HEK293T (cell line): ENCODE measurements around the gene MYBL2.

Experiments used
- BHLHE40 ChIP-seq: fragments of 450-650 bp; IDR thresholded peaks from 2 replicates; pipeline ENCODE4 v1.6.1; 2016; ENCODE audit warnings: mild to moderate bottlenecking, moderate library complexity, borderline replicate concordance
- CTBP1 ChIP-seq: fragments of 450-650 bp; IDR thresholded peaks from 2 replicates; pipeline ENCODE4 v1.6.1; 2016; ENCODE audit warnings: borderline replicate concordance
- TARDBP ChIP-seq: fragments of 450-650 bp; IDR thresholded peaks from 2 replicates; pipeline ENCODE4 v1.6.1; 2016

DNA sequence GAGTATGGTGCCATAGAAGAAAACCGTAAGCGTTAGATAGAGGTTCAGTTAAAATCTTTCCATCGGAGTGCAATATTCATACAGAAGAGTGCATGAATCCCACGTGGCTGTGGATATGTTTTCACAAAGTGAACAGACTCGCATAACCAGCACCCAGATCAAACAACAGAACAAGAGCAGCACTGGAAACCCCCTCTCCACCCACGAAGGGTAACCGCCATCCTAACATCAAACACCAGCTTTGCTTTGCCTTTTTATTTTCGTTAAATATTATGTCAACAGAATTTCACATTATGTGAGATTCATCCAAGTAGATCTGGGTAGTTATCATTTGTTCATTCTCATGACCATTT, 55.2 kb downstream of the MYBL2 start:
- no peak for TF ChIP-seq TARDBP
- no peak for TF ChIP-seq BHLHE40
- TF ChIP-seq CTBP1, result no peak
